ENCODE measurements around the gene CPT1C.
"Not testable (repeated sequence)": the region's sequence is repeated elsewhere in the genome, so short reads cannot be mapped to it uniquely, and the experiment has no call there.

The CPT1C gene

GRCh38 chr19:49712397-49712859, 21.5 kb downstream of the CPT1C start:
- no peak for DNase-seq

GRCh38 chr19:49713236-49713845, 22.4 kb downstream of the CPT1C start:
- DNase-seq: no peak

- no peak for DNase-seq
Observed at GRCh38 chr19:49716154-49716553, 25.2 kb downstream of the CPT1C start.

GRCh38 chr19:49718511-49718910, 27.6 kb downstream of the CPT1C start:
- no peak for DNase-seq

- DNase-seq: no peak
Observed at GRCh38 chr19:49718991-49719390, 28.1 kb downstream of the CPT1C start.

GRCh38 chr19:49719420-49719819, 28.5 kb downstream of the CPT1C start:
- not testable (repeated sequence) for DNase-seq

GRCh38 chr19:49727217-49728030, 36.5 kb downstream of the CPT1C start:
- DNase-seq: no peak

GRCh38 chr19:49730166-49730565, 39.2 kb downstream of the CPT1C start:
- DNase-seq: no peak

- no peak for DNase-seq
Observed at GRCh38 chr19:49738268-49738667, 47.4 kb downstream of the CPT1C start.

- DNase-seq: no peak
Observed at GRCh38 chr19:49739098-49739497, 48.2 kb downstream of the CPT1C start.

GRCh38 chr19:49739933-49740332, 49.0 kb downstream of the CPT1C start:
- no peak for DNase-seq

- DNase-seq: no peak
Observed at GRCh38 chr19:49741210-49741844, 50.4 kb downstream of the CPT1C start.

- DNase-seq: no peak
Observed at GRCh38 chr19:49744946-49745381, 54.0 kb downstream of the CPT1C start.

- DNase-seq: peak; percentile 61 to 73
Observed at GRCh38 chr19:49746206-49746958, 55.5 kb downstream of the CPT1C start.

- DNase-seq: no peak
Observed at GRCh38 chr19:49749055-49749716, 58.3 kb downstream of the CPT1C start.

- DNase-seq: no peak
Observed at GRCh38 chr19:49749771-49750170, 58.9 kb downstream of the CPT1C start.

- no peak for DNase-seq
Observed at GRCh38 chr19:49752701-49753100, 61.8 kb downstream of the CPT1C start.

- DNase-seq: no peak
Observed at GRCh38 chr19:49755956-49756355, 65.0 kb downstream of the CPT1C start.

- no peak for DNase-seq
Observed at GRCh38 chr19:49758292-49758691, 67.4 kb downstream of the CPT1C start.

GRCh38 chr19:49761249-49761624, 70.3 kb downstream of the CPT1C start:
- no peak for DNase-seq

GRCh38 chr19:49761625-49762311, 70.9 kb downstream of the CPT1C start:
- DNase-seq: peak in 1 of 2 donors; percentile 7

- no peak for DNase-seq
Observed at GRCh38 chr19:49763230-49763629, 72.3 kb downstream of the CPT1C start, which contains the start of gene TSKS. TSKS (minus strand) TSS chr19:49763306; CDS start chr19:49763247, 59 bp downstream.

All from CD4-positive, alpha-beta T cell treated with Interleukin-1 beta for 1 hour (primary cell).